K562 (cell line): Measurements from ENCODE around the gene DYNC1I1. TPM values are rescaled to one million over a fixed set of nuclear protein-coding genes. Genes with fewer than 3 reads are reported as not detected.

Source experiments
- ATAC-seq: fragments of 200-7000 bp; cut with Tn5 transposase; 3 replicates; pipeline ENCODE4 v1.9.1; 2020; ENCODE audit warnings: moderate library complexity
- BruUV-seq: library from RNA; stranded (reverse); fragments of 400-500 nt; replicated peaks from 2 replicates; lab custom pipeline; 2021; lab: Mats Ljungman, UMichigan
- CTCF ChIA-PET: fragments of 300-600 bp; formaldehyde crosslinking; extraction: SDS; loops from one replicate; lab custom pipeline; 2021; ENCODE audit warnings: low intra/inter-chr PET ratio; lab: Yijun Ruan, JAX
- POLR2A ChIA-PET: fragments of 300-600, 350-650 bp; sonication (Branson Sonifier 250); formaldehyde crosslinking; extraction: SDS; loops from one replicate; lab custom pipeline; 2021; ENCODE audit warnings: antibody characterized with exemption, inconsistent platforms; lab: Yijun Ruan, JAX
- DNase-seq, 4 experiments: peaks; one replicate each; pipeline versions ENCODE4 v3.0.0 to v3.0.0-alpha.2; 2011 to 2018; ENCODE audit warnings: low spot score in 3 of 4, mixed read lengths in 3 of 4; ENCODE audit errors: extremely low read depth in 1 of 4
- FAIRE-seq: peaks from 2 replicates; lab custom pipeline; 2011; peaks lifted over from hg19 to GRCh38; lab: Jason Lieb, UNC
- H2AFZ ChIP-seq: 2 replicates; pipeline ENCODE4 v1.6.0; 2011; ENCODE audit warnings: low read depth, low read length, control low read depth, inconsistent platforms
- H3K27ac ChIP-seq: fragments of 200-600 bp; 3 replicates; pipeline ENCODE4 v1.8.0; 2011; ENCODE audit warnings: low read depth, mild to moderate bottlenecking, control low read depth, inconsistent platforms, low read length, moderate library complexity, mixed read lengths; ENCODE audit errors: extremely low read depth
- H3K27me3 ChIP-seq, 2 experiments: fragments of 300-600 bp in 1 of 2; 2 replicates in 1 of 2; 3 replicates in 1 of 2; pipeline versions ENCODE4 v1.6.0 to v1.8.0; 2011; ENCODE audit warnings: inconsistent platforms in 2 of 2, low read length in 2 of 2, mild to moderate bottlenecking in 1 of 2, mixed read lengths in 1 of 2, moderate library complexity in 1 of 2; ENCODE audit not compliant: control insufficient read depth in 2 of 2, insufficient read depth in 2 of 2
- H3K36me3 ChIP-seq: fragments of 300-600 bp; 3 replicates; pipeline ENCODE4 v1.8.0; 2011; ENCODE audit warnings: mild to moderate bottlenecking, low read length, inconsistent platforms; ENCODE audit not compliant: control insufficient read depth, insufficient read depth
- H3K4me1 ChIP-seq, 2 experiments: fragments of 200-600 bp in 1 of 2; replicated peaks in 1 of 2; 2 replicates in 1 of 2; 3 replicates in 1 of 2; pipeline versions ENCODE4 v1.5.1 to v1.8.0; 2011; ENCODE audit warnings: inconsistent platforms in 2 of 2, low read length in 2 of 2, mild to moderate bottlenecking in 1 of 2, mixed read lengths in 1 of 2, moderate library complexity in 1 of 2; ENCODE audit not compliant: control insufficient read depth in 2 of 2, insufficient read depth in 2 of 2
- H3K4me2 ChIP-seq: 2 replicates; pipeline ENCODE4 v1.6.1; 2011; ENCODE audit warnings: low read length, control low read depth, inconsistent platforms, mixed read lengths; ENCODE audit not compliant: insufficient read depth
- H3K4me3 ChIP-seq: fragments of 200-600 bp; sonication (generic), shearing (Covaris generic); 2 replicates; pipeline ENCODE4 v1.5.1; 2016; ENCODE audit warnings: control low read depth, inconsistent platforms
- H3K79me2 ChIP-seq: fragments of 200-600 bp; 3 replicates; pipeline ENCODE4 v1.8.0; 2011; ENCODE audit warnings: low read length, inconsistent platforms; ENCODE audit not compliant: control insufficient read depth, insufficient read depth
- H3K9ac ChIP-seq, 2 experiments: 2 replicates each; pipeline versions ENCODE4 v1.6.0 to v1.6.1; 2011; ENCODE audit warnings: low read depth in 2 of 2, low read length in 2 of 2, control low read depth in 1 of 2, inconsistent platforms in 1 of 2, mild to moderate bottlenecking in 1 of 2, mixed read lengths in 1 of 2; ENCODE audit not compliant: insufficient read depth in 1 of 2
- H3K9me1 ChIP-seq: one replicate; pipeline ENCODE4 v1.6.0; 2011; ENCODE audit warnings: inconsistent platforms, mild to moderate bottlenecking, low read length, moderate library complexity; ENCODE audit not compliant: control insufficient read depth, insufficient read depth
- H3K9me3 ChIP-seq: replicated peaks from 2 replicates; pipeline ENCODE4 v1.5.1; 2011; ENCODE audit warnings: low read depth, low read length, inconsistent platforms; ENCODE audit not compliant: control insufficient read depth, insufficient read depth
- H4K20me1 ChIP-seq: replicated peaks from 2 replicates; pipeline ENCODE4 v1.6.1; 2011; ENCODE audit warnings: low read length, inconsistent platforms, mixed read lengths; ENCODE audit not compliant: control insufficient read depth, insufficient read depth
- ESRRA ChIP-seq: fragments of 450-650 bp; IDR thresholded peaks from 2 replicates; pipeline ENCODE4 v1.6.1; 2014; ENCODE audit warnings: low read depth, mild to moderate bottlenecking, moderate library complexity, borderline replicate concordance
- IRF2 ChIP-seq: sonication (generic); formaldehyde crosslinking; IDR thresholded peaks from 2 replicates; pipeline ENCODE4 v1.8.1; 2022; ENCODE audit warnings: mild to moderate bottlenecking, missing genetic modification reagents
- KLF16 ChIP-seq: IDR thresholded peaks from 2 replicates; pipeline ENCODE4 v1.6.1; 2016; ENCODE audit warnings: antibody characterized with exemption
- MAFF ChIP-seq: IDR thresholded peaks from 2 replicates; pipeline ENCODE4 v1.6.1; 2012; ENCODE audit warnings: low read length, improper control_type of control experiment
- MEF2D ChIP-seq: conservative IDR thresholded peaks from 2 replicates; pipeline ENCODE4 v1.6.1; 2016; ENCODE audit warnings: low read depth, missing genetic modification characterization, missing compliant biosample characterization
- RBM39 ChIP-seq: fragments of 200-400 bp; formaldehyde crosslinking; optimal IDR thresholded peaks from 2 replicates; pipeline ENCODE3; 2018; ENCODE audit warnings: low read depth, low read length
- ZNF121 ChIP-seq: sonication (generic); formaldehyde crosslinking; conservative IDR thresholded peaks from 2 replicates; pipeline ENCODE4 v1.8.0; 2022; ENCODE audit warnings: missing genetic modification reagents
- ZNF407 ChIP-seq: fragments of 450-650 bp; IDR thresholded peaks from 2 replicates; pipeline ENCODE4 v1.6.1; 2016; ENCODE audit warnings: low read depth
- WGBS: fragments of 100-300 bp; shearing (Covaris generic); methylation state at CpG from one replicate; pipeline ENCODE4 v1.1.6; 2016; ENCODE audit warnings: low coverage, mixed read lengths; ENCODE audit not compliant: insufficient coverage; ENCODE audit errors: missing lambda C conversion rate; 5-methylcytosine and 5-hydroxymethylcytosine counted together
- in situ Hi-C: fragments of 300-500 bp; cut with MboI; formaldehyde crosslinking; loops from 4 replicates; pipeline ENCODE4 v1.15.0; 2018; ENCODE audit warnings: inconsistent platforms, mixed read lengths
- intact Hi-C: fragments of 100-400 bp; cut with micrococcal nuclease; formaldehyde crosslinking; loops from 2 replicates; pipeline ENCODE4 v1.14.2; 2022
- polyA plus RNA-seq, 8 experiments: library from polyadenylated mRNA; depleted of rRNA in 4 of 8; stranded (reverse) in 5 of 8; unstranded in 3 of 8; fragments of >200 nt; fragmentation: Nextera tagmentation in 2 of 8; fragmentation: Illumina TruSeq in 1 of 8; extraction: Ambion mirVana in 2 of 8; extraction: Trizol in 1 of 8; gene quantifications; 2 replicates each; pipeline versions ENCODE4 v1.2.1 to v1.2.3, GENCODE V29; 2011 to 2014; ENCODE audit warnings: inconsistent platforms in 1 of 8, missing spikeins in 1 of 8
- total RNA-seq, 7 experiments: library from RNA; depleted of rRNA in 6 of 7; stranded (reverse); fragments of >200 nt in 6 of 7; fragmentation: Illumina TruSeq in 2 of 7; extraction: Trizol in 2 of 7; gene quantifications; 2 replicates each; pipeline versions ENCODE4 v1.2.1 to v1.2.3, GENCODE V29; 2011 to 2021; ENCODE audit warnings: low replicate concordance in 1 of 7
- TF ChIP-seq, protein P1 (sequence below): fragments of 250-450 bp; sonication (Bioruptor Pico); IDR thresholded peaks from 2 replicates; pipeline ENCODE4 v1.9.0; 2021; ENCODE audit warnings: mild to moderate bottlenecking

Gene DYNC1I1
- total and polyA plus RNA-seq, 9 of the 15 experiments (the other 6 are each of a cell fraction or from before 2014, with no cell fraction given), result 0.22 to 1.5 (median 0.44) TPM

DNA sequence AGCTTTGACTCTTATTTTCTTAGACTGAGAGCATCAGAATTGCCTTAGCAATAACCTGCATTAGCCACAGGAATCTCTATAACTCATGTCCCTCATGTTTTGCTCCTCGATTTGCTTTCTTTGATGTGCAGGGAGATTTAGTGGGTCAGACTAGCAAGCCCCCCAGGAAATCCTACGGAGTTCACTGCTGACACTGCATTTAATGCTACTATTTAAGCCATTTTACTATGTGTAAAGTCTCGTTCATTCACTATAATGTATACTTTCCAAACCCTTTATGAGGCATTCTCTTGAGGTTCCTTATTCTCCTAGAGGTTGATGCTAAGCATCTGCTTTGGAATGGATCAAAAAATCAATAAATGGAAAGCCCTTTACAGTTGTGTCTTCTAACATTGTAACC, 28.4 kb downstream of the DYNC1I1 start:
- H3K4me1 ChIP-seq, result no peaks in the 10 kb centered on the region
- H3K4me2 ChIP-seq, result no peak overlapping the region
- POLR2A ChIA-PET, result no interaction called here
- H3K9me3 ChIP-seq, result no peaks in the 10 kb centered on the region
- in situ Hi-C loops, result no loop called here
- intact Hi-C loops, result no loop called here
- 0 out of 5 replicates have a peak, but pooled peaks cover 0 to 2% of the 10 kb centered on the region in 2 experiments for H3K27me3 ChIP-seq
- H3K9ac ChIP-seq, result no peak overlapping the region
- WGBS, result 0% methylated on average over 3 of the region's 3 CpGs
- no peaks in the 10 kb centered on the region for H3K36me3 ChIP-seq
- FAIRE-seq, result no peak
- no peak for DNase-seq
- CTCF ChIA-PET, result no interaction called here
- no peak overlapping the region for H2AFZ ChIP-seq
- H3K9me1 ChIP-seq, result no peaks in the 10 kb centered on the region
- H3K79me2 ChIP-seq, result no peaks in the 10 kb centered on the region
- H3K27ac ChIP-seq, result no peak overlapping the region
- no peak for TF ChIP-seq ZNF121 (CRISPR knock-in tag)
- no peak for TF ChIP-seq KLF16
- peak; percentile 3; the same call in 1 of the 2 replicates for TF ChIP-seq MAFF
- TF ChIP-seq, all 486 proteins: peak for 1
- no peak for ATAC-seq
- BruUV-seq, result no TSS peak
- no peaks in the 10 kb centered on the region for H4K20me1 ChIP-seq
- H3K4me3 ChIP-seq, result no peak overlapping the region

- Histone ChIP-seq H3K4me1 (no peaks in the 10 kb centered on the region), H3K4me3 (no peak overlapping the region), H3K27ac (no peak overlapping the region), H4K20me1 (no peaks in the 10 kb centered on the region), H3K79me2 (no peaks in the 10 kb centered on the region), H3K9me1 (no peaks in the 10 kb centered on the region), H3K4me2 (no peak overlapping the region), H3K9me3 (no peaks in the 10 kb centered on the region), H3K27me3 (0 out of 5 replicates have a peak, but pooled peaks cover 0 to 2% of the 10 kb centered on the region in 2 experiments), H2AFZ (no peak overlapping the region), H3K9ac (no peak overlapping the region), H3K36me3 (no peaks in the 10 kb centered on the region)
- ATAC-seq (no peak), FAIRE-seq (no peak), DNase-seq (no peak)
- in situ Hi-C loops (no loop called here), intact Hi-C loops (no loop called here)
- WGBS, result 0% methylated on average over 3 of the region's 3 CpGs
- ChIA-PET POLR2A (no interaction called here), CTCF (no interaction called here)
- no TSS peak for BruUV-seq
- TF ChIP-seq ESRRA (no peak), MEF2D (tag) (no peak), RBM39 (no peak), IRF2 (CRISPR knock-in tag) (no peak), ZNF407 (no peak)
- TF ChIP-seq, protein P1, sequence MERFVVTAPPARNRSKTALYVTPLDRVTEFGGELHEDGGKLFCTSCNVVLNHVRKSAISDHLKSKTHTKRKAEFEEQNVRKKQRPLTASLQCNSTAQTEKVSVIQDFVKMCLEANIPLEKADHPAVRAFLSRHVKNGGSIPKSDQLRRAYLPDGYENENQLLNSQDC (CRISPR knock-in tag), result no peak
Observed at GRCh38 chr7:95802270-95802669, 29.9 kb downstream of the DYNC1I1 start.
